Measurements from ENCODE around the gene MRGPRF.

DNA sequence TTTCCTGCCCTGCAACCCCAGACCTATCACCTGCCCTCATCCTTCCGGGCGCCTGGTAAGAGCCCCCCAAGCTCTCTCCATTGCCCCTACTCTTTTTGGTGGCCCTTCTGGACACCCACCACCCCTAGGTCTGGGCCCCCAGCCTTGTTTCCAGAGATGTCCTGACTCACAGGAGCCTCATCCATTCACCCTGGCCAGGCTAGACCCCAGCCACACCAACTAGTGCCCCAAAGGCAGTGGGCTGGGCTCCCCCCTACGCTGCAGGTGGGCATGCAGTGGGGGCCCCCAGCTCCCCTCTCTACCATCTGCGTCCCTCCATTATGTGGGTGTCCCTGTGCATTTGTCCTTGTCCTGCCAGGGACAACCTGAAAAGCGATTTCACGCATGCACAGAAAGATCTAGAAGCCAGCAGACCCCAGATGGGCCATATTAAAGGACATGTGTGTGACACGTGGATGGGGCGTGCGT, 1.4 kb downstream of the MRGPRF start:
- TF ChIP-seq EP300 (IDR thresholded peaks at IDR 0.05) = no peak
- TF ChIP-seq, protein P1, sequence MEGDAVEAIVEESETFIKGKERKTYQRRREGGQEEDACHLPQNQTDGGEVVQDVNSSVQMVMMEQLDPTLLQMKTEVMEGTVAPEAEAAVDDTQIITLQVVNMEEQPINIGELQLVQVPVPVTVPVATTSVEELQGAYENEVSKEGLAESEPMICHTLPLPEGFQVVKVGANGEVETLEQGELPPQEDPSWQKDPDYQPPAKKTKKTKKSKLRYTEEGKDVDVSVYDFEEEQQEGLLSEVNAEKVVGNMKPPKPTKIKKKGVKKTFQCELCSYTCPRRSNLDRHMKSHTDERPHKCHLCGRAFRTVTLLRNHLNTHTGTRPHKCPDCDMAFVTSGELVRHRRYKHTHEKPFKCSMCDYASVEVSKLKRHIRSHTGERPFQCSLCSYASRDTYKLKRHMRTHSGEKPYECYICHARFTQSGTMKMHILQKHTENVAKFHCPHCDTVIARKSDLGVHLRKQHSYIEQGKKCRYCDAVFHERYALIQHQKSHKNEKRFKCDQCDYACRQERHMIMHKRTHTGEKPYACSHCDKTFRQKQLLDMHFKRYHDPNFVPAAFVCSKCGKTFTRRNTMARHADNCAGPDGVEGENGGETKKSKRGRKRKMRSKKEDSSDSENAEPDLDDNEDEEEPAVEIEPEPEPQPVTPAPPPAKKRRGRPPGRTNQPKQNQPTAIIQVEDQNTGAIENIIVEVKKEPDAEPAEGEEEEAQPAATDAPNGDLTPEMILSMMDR (IDR thresholded peaks at IDR 0.05) = no peak
- TF ChIP-seq POLR2A (IDR thresholded peaks at IDR 0.05) = no peak
- TF ChIP-seq POLR2AphosphoS5 (IDR thresholded peaks at IDR 0.05) = no peak
